NCI-H1930 (cell line): ENCODE measurements around the gene ABR.
"Not testable (repeated sequence)": the region's sequence is repeated elsewhere in the genome, so short reads cannot be mapped to it uniquely, and the experiment has no call there.

Source experiments
- DNase-seq, 2 experiments: peaks; one replicate each; lab custom pipeline; 2025; lab: John Stamatoyannopoulos, UW

Gene ABR

GRCh38 chr17:1047879-1048470 lies 131.8 kb downstream of the ABR start:
- no peak for DNase-seq

GRCh38 chr17:1047177-1047878 lies 132.5 kb downstream of the ABR start:
- DNase-seq, result no peak

GRCh38 chr17:1045456-1045855 lies 134.3 kb downstream of the ABR start:
- no peak for DNase-seq

GRCh38 chr17:1044387-1045009 lies 135.3 kb downstream of the ABR start:
- not testable (repeated sequence) for DNase-seq

- DNase-seq, result no peak
Observed at GRCh38 chr17:1043601-1044251, 136.1 kb downstream of the ABR start.

GRCh38 chr17:1042486-1042885 lies 137.3 kb downstream of the ABR start:
- DNase-seq, result no peak

- DNase-seq, result no peak
Observed at GRCh38 chr17:1041746-1042145, 138.0 kb downstream of the ABR start.

- no peak for DNase-seq
Observed at GRCh38 chr17:1040216-1040600, 139.6 kb downstream of the ABR start.

- no peak for DNase-seq
Observed at GRCh38 chr17:1039511-1040215, 140.1 kb downstream of the ABR start.

- no peak for DNase-seq
Observed at GRCh38 chr17:1039123-1039507, 140.7 kb downstream of the ABR start.

GRCh38 chr17:1038459-1039122 lies 141.2 kb downstream of the ABR start:
- no peak for DNase-seq

GRCh38 chr17:1037238-1037879 lies 142.4 kb downstream of the ABR start:
- no peak for DNase-seq

- DNase-seq, result no peak
Observed at GRCh38 chr17:1036845-1037237, 142.9 kb downstream of the ABR start.

- no peak for DNase-seq
Observed at GRCh38 chr17:1036171-1036844, 143.5 kb downstream of the ABR start.

GRCh38 chr17:1035546-1036170 lies 144.1 kb downstream of the ABR start:
- no peak for DNase-seq

- DNase-seq, result no peak
Observed at GRCh38 chr17:1034652-1035210, 145.1 kb downstream of the ABR start.

- DNase-seq, result no peak
Observed at GRCh38 chr17:1033503-1033902, 146.3 kb downstream of the ABR start.

GRCh38 chr17:1032391-1032790 lies 147.4 kb downstream of the ABR start:
- no peak for DNase-seq

- DNase-seq, result no peak
Observed at GRCh38 chr17:1031711-1032110, 148.1 kb downstream of the ABR start.
